ENCODE measurements around the gene BCAS3. TPM values are rescaled to one million over a fixed set of nuclear protein-coding genes. Genes with fewer than 3 reads are reported as not detected.

The BCAS3 gene
- total RNA-seq, 2 experiments from 2014 or later = 5.1 to 6.9 TPM

DNA sequence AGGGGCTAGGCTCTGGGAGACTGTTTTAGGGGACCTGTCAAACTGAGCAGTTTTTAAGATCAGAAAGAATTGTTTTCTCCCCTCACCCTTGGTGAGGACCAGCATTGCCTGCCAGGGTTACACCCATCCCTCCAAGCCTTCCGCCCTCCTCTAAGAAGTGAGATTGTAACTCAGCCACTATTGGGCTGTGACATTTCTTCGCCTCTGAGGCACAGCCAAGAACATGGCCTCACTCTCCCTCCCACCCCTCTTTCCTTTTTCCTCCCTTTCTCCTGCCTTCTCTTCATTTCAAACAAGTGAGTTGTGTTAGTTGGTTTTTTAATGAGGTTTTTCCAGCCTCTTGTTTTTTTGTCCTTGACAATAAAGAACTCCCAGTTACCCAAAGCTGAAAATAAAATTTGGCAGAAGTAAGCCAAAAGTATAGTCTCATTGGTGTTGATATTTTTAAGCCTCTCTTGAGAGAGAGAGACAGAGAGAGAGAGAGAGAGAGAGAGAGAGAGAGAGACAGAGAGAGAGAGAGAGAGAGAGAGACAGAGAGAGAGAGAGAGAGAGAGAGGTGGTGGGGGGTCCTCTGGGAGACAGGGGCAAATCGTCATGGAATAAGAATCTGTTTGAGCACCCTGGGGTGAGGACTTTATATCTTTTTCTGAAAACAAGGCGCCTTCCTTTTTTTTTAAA, 644.8 kb downstream of the BCAS3 start:
- ATAC-seq = no peak
- H3K9me3 Mint-ChIP-seq = no peaks in the 10 kb centered on the region
- no peaks in the 10 kb centered on the region for H3K36me3 Mint-ChIP-seq (ENCODE audit: low read depth)
- no peak overlapping the region for H3K4me3 Mint-ChIP-seq
- intact Hi-C loops (cut with micrococcal nuclease) = no loop called here
- TF ChIP-seq, protein P1, sequence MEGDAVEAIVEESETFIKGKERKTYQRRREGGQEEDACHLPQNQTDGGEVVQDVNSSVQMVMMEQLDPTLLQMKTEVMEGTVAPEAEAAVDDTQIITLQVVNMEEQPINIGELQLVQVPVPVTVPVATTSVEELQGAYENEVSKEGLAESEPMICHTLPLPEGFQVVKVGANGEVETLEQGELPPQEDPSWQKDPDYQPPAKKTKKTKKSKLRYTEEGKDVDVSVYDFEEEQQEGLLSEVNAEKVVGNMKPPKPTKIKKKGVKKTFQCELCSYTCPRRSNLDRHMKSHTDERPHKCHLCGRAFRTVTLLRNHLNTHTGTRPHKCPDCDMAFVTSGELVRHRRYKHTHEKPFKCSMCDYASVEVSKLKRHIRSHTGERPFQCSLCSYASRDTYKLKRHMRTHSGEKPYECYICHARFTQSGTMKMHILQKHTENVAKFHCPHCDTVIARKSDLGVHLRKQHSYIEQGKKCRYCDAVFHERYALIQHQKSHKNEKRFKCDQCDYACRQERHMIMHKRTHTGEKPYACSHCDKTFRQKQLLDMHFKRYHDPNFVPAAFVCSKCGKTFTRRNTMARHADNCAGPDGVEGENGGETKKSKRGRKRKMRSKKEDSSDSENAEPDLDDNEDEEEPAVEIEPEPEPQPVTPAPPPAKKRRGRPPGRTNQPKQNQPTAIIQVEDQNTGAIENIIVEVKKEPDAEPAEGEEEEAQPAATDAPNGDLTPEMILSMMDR (IDR thresholded peaks at IDR 0.05) = no peak
- ChIA-PET POLR2A (no interaction called here), CTCF (no interaction called here)
- no peak for DNase-seq
- H3K27ac Mint-ChIP-seq = no peak overlapping the region
- H3K4me1 Mint-ChIP-seq (ENCODE audit: low read depth) = no peaks in the 10 kb centered on the region
- H3K27me3 Mint-ChIP-seq = no peaks in the 10 kb centered on the region

DNA sequence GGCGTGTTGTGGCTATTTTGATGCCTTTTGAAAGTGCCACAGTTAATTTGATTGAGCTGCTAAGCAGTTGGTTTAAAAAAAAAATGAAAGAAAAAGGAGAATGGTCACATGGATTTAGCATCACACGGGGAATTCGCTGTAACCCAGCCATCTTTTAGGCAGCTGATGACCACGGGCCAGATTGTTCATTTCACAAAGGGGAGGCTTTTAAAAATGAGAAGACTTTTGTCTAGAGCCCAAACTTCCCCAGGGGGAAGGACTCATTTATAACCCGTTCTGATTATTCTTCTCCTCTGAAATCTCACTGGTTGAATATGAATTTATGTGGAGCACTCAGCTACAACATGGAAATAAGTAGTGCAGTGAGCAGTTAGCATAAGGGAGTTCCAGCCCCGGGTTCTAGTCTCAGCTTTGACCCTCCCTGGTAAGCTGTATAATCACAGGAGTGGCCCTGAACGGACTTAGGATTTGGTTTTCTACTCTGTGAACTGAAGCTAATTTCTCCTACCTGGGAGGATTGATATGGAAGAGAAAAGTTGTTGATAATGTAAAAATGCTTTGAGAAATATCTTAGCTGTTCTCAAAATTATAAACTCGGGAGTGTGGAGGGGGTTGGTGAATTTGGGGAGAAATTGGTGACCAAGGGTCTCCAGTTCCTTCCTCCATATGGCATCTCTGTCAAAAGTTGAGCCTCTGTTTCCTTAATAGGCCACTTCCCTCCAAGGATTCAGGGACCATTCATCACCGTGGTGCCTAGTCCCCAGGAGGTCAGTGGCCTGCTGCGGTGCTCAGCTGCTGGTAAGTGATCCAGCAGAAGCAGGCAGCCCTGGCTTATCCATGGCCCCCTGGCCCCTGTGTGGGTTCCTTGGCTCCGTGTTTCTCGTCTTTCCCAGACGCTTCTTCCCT, 645.6 kb downstream of the BCAS3 start:
- H3K36me3 Mint-ChIP-seq (ENCODE audit: low read depth) = no peaks in the 10 kb centered on the region
- ATAC-seq = no peak
- ChIA-PET CTCF (no interaction called here), POLR2A (no interaction called here)
- H3K4me1 Mint-ChIP-seq (ENCODE audit: low read depth) = no peaks in the 10 kb centered on the region
- no peak for DNase-seq
- no peaks in the 10 kb centered on the region for H3K9me3 Mint-ChIP-seq
- TF ChIP-seq, protein P1 (IDR thresholded peaks at IDR 0.05) = no peak
- no peaks in the 10 kb centered on the region for H3K27me3 Mint-ChIP-seq
- intact Hi-C loops (cut with micrococcal nuclease) = no loop called here
- no peak overlapping the region for H3K27ac Mint-ChIP-seq
- no peak overlapping the region for H3K4me3 Mint-ChIP-seq

DNA sequence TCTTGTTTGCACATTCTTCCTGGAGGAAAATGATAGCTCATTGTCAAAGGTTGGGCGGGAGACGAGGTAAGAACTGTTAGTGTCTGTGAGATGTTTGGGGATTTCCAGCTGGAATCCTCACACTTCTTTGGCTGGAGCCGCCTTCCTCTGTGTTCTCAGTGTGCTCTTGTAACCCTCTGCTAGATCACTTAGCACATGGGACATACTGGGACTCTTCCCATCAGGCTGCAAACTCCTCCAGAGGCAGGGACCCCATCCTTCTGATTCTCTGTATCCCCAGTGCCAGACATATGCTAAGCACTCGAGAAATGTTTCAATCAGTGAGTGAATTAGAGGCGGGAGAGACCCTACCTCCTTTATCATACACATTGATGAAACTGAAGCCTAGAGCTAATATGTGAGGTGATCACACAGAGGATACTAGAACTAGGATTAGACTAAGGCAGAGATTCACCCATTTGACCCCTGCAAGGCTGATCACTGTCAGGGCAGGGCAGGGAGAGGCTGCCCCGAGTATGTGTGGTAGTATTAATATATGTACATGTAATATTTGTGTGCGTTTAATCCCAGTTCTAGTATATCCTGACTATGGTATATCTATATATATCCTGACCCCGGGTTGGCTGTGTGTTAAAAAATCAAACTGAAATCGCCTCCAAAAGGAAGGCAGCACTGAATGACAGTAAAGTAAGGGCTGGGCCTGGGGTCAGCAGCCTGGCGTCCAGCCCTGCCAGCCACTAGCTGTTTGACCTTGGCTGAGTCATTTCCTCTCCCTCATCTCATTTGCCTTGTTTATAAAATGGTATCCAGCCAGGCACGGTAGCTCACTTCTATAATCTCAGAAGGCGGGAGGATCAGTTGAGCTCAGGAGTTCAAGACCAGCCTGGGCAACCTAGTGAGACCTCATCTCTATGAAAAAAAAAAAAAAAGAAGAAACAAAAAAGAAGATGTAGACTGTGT, 646.5 kb downstream of the BCAS3 start:
- no peak for ATAC-seq
- Mint-ChIP-seq H3K27me3 (no peaks in the 10 kb centered on the region), H3K4me1 (ENCODE audit: low read depth) (no peaks in the 10 kb centered on the region), H3K9me3 (no peaks in the 10 kb centered on the region), H3K4me3 (no peak overlapping the region), H3K27ac (no peak overlapping the region), H3K36me3 (ENCODE audit: low read depth) (no peaks in the 10 kb centered on the region)
- ChIA-PET POLR2A (no interaction called here), CTCF (interaction anchor here (0.8 kb wide), 1 partner anchor 103 kb away, joined by 3 read pairs; no protein-coding TSS in a partner anchor)
- TF ChIP-seq, protein P1 (IDR thresholded peaks at IDR 0.05) = no peak
- no peak for DNase-seq
- intact Hi-C loops (cut with micrococcal nuclease) = no loop called here

DNA sequence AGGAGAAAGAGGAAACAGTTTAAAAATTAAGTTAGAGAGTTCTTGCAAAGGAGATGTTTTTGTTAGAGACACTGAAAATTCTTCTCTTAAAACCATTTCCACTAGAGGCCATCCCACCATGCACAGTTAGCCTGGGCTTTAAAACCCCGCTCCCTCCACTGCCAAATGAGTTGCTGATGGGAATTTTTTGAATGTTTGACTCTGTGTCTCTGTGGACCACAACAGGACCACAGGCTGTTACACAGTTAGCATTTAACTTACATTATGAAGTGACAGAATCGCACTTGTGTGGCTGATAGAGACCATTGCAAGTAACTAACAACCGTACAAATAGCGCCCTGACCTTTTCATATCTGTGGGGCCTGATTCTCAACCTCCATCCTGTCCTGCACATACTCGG, 647.3 kb downstream of the BCAS3 start:
- no peaks in the 10 kb centered on the region for H3K36me3 Mint-ChIP-seq (ENCODE audit: low read depth)
- H3K27me3 Mint-ChIP-seq = no peaks in the 10 kb centered on the region
- TF ChIP-seq, protein P1 (IDR thresholded peaks at IDR 0.05) = no peak
- no peaks in the 10 kb centered on the region for H3K9me3 Mint-ChIP-seq
- intact Hi-C loops (cut with micrococcal nuclease) = no loop called here
- H3K4me3 Mint-ChIP-seq = no peak overlapping the region
- ChIA-PET CTCF (interaction anchor here (0.8 kb wide), 1 partner anchor 104 kb away, joined by 3 read pairs; no protein-coding TSS in a partner anchor), POLR2A (no interaction called here)
- H3K4me1 Mint-ChIP-seq (ENCODE audit: low read depth) = no peaks in the 10 kb centered on the region
- H3K27ac Mint-ChIP-seq = no peak overlapping the region
- ATAC-seq (no peak), DNase-seq (no peak)

All from activated CD8-positive, alpha-beta T cell treated with anti-CD3 and anti-CD28 coated beads for 36 hours (primary cell).